Caki2 (cell line): ENCODE data around the gene ZNF423. TPM values are rescaled to one million over a fixed set of nuclear protein-coding genes. Genes with fewer than 3 reads are reported as not detected.
"Not testable (repeated sequence)": the region's sequence is repeated elsewhere in the genome, so short reads cannot be mapped to it uniquely, and the experiment has no call there.

Source experiments
- DNase-seq: peaks from one replicate; pipeline ENCODE4 v3.0.0-alpha.2; 2015; ENCODE audit warnings: low read depth
- in situ Hi-C: cut with HindIII; loops from 2 replicates; pipeline ENCODE4 v1.10.0; 2016; ENCODE audit warnings: low sequenced_read_pairs, low pct_unique_long_range_greater_than_20kb, mixed read lengths
- total RNA-seq: library from RNA; depleted of rRNA; stranded (reverse); fragments of >200 nt; shearing (Covaris generic); gene quantifications from 2 replicates; pipeline ENCODE4 v1.2.3, GENCODE V29; 2014; ENCODE audit warnings: low replicate concordance; rRNA removed

The ZNF423 gene
- 0.24 TPM in 1 of 2 replicates, not detected in the other for total RNA-seq

DNA sequence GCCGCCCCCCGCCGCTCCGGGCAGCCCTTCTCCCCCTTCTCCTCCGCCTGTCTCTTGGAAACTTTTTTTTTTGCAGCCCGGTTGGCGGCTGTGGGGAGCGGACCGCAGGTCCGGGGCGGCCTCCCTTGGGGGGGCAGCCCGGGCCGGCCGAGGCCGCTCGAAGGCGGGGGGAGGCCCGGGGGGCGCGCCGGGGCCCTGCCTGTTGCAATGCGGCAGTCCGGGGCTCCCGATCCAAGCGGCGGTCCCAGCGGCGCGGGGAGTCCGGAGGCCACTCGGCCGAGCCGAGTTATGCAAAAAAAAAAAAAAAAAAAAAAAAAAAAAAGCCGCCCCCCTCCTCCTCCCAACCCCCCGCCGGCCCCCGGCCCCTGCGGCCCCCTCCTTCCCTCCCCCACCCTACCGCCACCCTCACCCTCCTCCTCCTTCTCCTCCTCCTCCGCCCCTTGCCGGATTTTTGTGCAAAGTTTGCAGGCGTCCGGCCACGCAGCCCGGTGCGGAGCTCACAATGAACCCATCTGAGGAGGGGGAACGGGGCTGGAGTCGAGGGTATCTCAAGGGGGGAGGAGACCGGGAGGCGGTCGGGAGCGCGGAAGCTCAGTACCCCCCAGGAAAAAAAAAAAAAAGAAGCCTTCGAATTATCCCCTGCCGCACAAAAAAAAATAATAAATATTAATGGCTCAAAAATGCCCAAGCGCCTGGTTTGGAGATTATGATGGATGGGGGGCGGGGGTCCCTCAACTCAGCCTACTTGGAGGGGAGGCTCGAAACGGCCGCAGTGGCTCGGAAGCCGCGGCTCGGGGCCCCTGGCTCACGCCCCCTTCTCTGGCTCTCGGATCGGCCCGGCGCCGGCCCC is at the start of gene ZNF423:
ZNF423 (minus strand) TSS at position 291 of the 850 bp plus-strand sequence. CDS start 338 bp downstream, outside the sequence.
- in situ Hi-C loops: no loop called here
- no peak for DNase-seq

DNA sequence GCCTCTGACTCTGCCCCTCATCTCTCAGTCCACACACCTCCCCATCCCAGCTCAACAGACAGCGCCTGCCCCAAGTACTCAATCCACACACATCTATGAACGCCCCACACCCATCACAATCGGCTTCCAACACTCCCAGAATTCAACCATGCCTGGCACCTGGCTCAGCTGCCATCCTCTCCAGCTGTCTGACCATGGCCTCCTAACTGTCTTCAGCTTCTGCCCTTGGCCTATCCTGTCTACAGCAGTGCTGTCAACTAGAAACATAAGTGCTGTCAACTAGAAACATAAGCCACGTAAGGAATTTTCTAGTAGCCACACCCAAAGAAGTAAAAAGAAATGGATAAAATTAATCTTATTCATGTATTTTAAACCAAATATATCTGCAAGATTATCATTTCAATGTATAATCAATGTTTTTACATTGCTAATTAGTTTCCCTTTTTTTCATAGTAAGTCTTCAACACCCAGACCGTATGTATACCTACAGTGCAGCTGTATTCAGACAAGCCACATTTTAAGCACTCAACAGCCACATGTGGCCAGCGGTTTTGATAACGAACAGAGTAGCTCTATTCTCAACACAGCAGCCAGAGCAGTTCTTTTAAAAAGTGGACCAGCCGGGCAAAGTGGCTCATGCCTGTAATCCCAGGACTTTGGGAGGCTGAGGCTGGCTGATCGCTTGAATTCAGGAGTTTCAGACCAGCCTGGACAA is 48.6 kb upstream of the ZNF423 start:
- DNase-seq: no peak
- in situ Hi-C loops: no loop called here

DNA sequence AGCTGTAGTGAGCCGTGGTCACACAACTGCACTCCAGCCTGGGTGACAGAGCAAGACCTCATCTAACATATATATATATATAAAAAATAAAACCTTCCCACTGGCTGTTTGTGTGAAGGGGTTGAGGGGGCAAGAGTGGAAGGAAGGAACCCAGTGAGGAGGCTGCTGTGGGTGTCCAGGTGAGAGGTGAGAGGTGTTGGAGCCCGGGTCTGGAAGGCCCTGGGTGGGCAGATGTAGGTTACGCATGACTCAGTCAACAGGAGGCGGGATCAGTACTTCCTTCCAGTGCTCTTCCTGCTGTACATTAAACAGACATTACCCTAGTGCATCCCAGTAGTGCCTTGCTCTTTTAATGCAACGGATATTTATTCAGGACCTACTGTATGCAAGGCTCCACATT is 47.0 kb upstream of the ZNF423 start:
- in situ Hi-C loops: no loop called here
- no peak for DNase-seq

DNA sequence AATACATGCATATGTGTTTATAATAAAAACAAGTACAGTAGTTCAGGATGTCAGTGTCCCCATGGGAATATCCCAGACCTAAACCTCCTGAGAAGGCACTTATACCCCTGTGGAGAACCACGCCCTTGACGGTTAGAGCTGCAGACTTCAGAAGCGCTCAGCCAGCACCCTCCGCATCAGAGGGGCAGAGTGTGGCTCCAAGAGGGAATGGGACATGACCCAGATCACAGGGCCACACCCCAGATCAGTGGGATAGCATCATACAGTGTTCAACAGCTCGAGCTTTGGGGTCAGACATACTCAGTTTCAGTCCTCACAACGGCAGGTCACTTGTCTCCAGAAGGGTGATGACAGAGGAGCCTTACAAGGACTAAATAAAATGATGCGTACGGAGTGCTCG is 45.8 kb upstream of the ZNF423 start:
- in situ Hi-C loops: no loop called here

DNA sequence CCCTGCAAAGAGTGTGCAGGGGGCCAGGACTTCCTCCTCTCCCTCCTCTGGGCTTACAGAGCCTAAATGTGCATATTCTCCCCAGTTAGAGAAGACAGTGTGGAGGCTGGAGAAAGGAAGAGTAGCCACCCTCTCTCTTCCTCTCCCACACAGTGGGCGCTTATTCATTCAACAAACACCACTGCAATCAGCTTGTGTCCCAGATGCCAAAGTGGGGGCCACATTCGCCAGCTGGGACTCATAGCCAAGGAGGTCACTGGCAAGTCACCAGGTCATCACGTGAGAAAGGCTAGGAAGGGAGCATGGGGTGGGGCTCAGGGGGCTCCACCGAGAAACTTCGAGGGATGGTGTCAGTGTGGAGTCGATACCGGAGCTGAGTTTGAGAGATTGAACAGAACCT is 45.0 kb upstream of the ZNF423 start:
- in situ Hi-C loops: no loop called here

More for the DNA sequence above, 45.8 kb upstream of the ZNF423 start:
- no peak for DNase-seq

DNA sequence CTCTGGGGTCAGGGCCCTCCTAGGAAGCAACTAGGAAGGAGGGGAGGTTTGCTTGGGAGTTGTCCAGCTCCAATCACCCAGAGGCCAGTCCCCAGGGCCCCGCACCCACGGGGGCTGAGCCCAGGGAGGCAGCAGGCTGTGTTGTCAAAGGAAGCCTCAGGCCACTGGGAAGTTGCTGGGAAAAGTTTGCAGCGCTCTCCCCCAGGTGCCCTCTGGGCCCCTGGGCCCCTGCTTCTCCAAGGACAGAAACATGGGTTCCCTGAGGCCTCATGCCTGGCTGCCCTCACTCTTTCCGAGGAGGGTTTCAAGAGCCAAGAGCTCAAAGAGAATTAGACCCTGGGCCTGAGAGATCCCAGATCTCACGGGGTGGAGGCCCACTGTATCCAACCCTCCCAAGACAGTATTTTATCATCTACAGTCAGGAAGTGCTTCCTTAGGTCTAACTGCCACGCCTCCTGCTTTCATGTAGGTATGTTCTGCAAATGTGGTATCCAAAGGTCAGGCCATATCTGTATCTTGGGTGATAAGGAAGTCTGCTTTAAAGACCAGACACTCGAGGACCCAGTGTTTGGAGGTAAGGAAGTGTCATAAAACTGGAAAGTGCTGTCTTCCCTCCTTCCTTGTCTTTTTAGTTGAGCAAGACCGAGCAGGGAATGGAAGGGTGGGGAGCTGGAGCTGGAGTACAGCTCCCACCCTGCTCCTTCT is 44.2 kb upstream of the ZNF423 start:
- in situ Hi-C loops: no loop called here
- DNase-seq: no peak

More for the DNA sequence above, 45.0 kb upstream of the ZNF423 start:
- DNase-seq: no peak

DNA sequence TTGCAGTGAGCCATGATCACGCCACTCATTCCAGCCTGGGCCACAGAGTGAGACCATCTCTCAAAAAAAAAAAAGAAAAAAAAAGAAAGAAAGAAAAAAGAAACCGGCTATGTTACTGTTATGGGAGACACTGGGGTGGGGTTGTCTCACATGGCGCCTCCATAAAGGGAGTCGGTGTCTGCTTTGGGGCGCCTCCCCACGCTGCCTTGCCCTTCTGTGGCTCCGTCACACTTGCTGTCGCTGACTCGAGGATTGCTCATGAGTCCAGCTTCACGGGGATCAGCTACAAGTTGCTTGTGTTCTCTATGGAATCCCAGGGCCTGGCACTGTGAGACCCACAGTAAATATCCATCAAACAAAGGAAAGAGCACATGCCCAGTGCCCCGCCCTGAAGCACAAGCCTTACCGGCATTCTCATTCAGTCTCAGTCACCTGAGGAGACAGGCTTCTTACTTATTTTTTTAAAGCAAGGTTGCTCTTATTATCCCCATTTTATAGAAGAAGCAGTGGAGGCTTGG is 40.6 kb upstream of the ZNF423 start:
- no peak for DNase-seq

DNA sequence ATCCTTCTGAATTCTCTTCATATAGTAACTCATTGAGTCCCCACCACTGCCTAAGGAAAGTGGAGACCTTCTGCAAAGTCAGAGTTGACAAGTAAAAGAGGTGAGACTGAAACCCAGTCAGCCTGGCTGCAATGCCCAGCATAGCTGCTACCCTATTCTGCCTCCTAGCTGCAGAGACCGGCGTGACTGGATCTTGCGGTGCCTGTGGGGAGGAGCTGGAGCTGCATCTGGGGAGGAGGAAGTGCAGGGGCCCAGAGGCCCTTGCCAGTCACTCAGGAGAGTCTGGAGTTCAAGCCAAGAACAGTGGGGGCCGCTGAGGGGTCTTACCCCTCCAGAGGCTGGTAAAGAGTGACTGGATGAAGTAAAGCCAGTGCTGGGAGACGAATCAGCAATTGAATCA is 35.0 kb upstream of the ZNF423 start:
- no peak for DNase-seq
- in situ Hi-C loops: no loop called here

More for the DNA sequence above, 40.6 kb upstream of the ZNF423 start:
- in situ Hi-C loops: no loop called here

DNA sequence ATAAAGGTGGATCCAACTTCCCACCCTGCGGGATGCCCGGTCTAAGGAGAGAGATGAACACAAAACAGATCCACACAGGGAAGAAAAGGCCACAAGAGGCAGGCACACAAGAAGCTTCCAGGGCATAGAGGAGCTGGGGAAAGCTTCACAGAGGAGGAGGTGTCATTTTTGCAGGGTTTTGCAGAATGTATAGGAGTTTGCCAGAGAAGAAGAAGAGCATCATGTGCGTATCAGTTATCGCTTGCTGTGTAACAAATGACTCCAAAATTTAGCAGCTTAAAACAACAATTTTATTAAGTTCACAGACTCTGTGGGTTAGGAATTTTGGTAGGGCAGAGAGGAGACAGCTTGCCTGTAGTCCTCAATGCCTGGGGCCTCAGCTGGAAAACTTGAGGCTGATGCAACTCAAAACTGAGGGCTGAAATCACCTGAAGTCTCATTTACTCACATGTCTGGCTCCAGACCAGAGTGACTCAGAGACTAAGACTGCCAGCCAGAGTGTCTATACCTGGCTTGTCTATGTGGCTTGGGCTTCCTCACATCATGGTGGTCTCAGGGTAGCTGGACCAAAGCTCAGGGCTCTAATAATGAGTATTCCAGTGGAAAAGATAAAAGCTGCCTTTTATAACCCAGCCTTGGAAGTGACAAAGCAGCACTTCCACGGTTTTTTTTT is 33.9 kb upstream of the ZNF423 start:
- in situ Hi-C loops: no loop called here
- DNase-seq: no peak

DNA sequence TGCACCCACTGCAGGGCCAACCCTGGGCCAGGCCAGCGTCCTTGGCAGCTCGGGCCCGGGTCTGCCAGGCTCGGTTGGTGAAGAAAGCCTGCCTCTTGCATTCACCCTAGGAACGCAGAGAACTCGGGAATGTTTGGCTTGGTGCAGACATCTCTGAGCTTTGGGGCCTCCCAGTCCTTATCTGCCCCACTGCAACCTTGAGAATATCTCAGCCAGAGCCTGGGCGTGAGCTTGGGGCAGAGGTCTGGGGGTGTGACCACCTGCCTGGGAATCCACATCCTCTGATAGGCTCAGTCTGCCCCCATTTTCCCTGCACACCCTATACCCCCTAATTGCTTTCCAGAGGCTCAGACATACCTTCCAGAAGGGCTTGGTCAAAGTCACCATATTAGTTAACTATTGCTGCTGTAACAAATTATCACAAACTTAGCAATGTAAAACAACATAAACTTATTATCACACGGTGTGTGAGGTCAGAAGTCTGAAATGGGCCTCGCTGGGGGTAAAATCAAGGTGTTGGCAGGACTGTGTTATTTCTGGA is 30.7 kb upstream of the ZNF423 start:
- in situ Hi-C loops: no loop called here
- DNase-seq: no peak

DNA sequence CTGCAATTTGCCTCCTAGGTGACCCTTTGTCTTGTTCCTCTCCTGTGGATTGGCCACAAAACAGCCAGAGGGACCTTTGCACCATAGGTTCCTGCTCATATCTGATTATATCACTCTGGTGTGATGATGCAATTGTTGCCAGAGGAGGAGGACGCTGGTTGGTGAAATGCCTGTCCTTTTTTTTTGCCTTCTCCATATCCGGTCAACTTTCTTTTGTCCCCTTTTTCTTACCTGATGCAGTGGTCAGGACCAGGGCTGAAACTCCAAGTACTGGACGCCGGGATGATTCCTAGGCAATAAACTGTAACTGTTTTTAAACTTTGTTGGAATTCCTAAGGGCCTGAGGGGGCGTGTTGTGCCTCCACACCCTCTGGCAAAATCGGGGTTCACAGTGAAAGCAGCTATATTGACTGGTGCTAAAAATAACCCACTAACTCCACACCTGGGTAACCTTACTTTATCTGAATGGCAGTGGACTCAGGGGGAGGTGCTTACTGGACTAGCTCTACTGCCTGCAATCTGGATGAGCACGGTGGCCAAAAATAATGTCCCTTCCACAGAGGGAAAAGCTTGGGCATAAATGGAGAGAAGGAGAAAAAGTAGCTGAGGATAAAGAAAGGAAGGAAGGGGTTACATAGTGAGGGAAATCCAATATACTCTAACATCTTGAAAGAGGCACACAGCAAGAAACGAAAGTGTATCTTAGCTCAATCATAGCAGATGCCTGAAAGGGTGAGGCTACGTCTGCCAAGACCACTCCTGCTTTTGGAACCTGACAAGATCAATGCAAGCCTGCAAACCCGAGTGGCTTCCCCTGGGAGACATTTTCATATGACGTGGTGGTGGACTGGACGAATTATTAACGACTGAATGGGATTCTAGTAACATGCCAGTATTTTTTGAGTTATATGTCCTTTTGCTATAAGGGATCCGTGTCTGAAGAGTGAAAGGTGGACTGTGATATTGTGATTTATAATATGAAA is 28.4 kb upstream of the ZNF423 start:
- in situ Hi-C loops: no loop called here
- DNase-seq: no peak

DNA sequence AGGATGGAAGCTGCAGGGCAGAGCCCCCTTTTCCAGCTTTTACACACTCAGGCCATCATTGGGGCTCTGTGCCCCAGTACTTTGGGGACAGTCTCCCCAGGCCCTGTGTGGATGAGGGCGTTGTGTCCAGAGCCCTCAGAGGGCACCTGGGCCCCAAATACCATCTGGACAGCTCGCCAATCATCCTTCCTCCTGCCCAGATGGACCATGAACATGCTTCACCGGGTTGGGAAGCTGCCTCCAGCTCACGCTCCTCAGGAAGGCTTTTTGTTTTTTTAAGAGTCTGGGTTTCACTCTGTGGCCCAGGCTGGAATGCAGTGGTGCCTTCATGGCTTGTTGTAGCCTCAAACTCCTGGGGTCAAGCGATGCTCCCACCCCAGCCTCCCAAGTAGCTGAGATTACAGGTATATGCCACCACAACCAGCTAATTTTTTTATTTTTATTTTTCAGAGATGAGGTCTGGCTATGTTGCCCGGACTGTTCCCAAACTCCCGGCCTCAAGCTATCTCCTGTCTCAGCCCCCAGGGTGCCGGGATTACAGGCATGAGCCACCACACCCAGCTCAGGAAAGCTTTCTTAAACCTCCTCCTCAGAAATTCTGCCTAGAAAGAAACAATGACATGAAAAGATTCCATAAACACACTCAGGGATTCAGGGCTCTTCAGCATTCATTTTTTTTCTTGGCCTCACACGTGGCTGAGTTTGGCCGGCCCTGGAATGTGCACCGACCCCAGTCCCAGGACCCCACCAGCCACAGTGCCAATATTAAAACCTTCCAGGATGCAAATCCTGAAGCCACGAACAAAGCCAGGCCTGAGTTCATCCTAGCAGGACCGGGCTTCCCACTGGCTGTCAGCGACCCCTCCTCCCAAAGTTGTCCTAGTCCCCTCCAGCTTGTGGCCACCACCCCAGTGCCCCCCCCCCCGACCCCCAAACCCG is 27.4 kb upstream of the ZNF423 start:
- no peak for DNase-seq
- in situ Hi-C loops: no loop called here

DNA sequence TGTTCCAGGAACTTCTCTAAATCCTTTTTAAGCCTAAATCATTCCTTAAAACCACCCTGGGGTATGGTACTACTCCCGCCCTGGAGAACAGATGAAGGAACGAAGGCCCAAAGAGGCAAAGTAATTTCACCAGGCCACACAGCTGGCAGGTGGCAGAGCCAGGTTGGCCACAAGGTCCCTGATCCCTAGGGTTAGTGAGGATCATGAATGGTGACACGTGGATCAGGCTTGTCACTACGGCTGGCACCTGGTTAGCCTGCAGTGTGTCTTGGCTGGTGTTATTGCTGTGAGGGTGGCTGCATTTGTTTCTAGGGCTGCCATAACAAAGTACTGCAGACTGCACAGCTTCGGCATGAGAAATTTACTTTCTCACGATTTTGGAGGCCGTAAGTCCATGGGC is 26.0 kb upstream of the ZNF423 start:
- no peak for DNase-seq
- in situ Hi-C loops: no loop called here

DNA sequence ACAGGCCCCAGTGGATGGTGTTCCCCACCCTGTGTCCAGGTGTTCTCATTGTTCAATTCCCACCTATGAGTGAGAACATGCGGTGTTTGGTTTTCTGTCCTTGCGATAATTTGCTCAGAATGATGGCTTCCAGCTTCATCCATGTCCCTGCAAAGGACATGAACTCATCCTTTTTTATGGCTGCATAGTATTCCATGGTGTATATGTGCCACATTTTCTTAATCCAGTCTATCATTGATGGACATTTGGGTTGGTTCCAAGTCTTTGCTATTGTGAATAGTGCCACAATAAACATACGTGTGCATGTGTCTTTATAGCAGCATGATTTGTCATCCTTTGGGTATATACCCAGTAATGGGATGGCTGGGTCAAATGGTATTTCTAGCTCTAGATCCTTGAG is 22.6 kb upstream of the ZNF423 start:
- in situ Hi-C loops, DNase-seq: not testable (repeated sequence)

DNA sequence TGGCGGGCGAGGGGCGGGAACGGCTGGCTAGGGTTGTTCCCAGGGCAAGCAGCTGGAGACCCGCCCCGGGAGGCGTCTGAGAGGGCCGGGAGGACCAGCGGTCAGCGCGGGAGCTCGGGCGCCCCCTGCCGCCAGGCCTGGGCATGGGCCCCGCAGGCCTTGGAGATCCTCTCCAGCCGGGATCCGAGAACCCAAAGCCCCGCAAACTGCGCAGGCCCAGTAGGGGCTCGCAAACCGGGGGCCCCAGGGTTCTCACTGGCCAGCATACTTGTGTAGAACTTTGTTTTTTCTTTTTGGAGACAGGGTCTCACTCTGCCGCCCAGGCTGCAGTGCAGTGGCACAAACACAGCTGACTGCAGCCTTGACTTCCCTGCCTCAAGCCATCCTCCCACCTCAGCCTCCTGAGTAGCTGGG is 20.8 kb upstream of the ZNF423 start:
- in situ Hi-C loops: no loop called here
- no peak for DNase-seq
